HepG2 (cell line): Measurements from ENCODE around the gene ZNF747. TPM values are rescaled to one million over a fixed set of nuclear protein-coding genes. Genes with fewer than 3 reads are reported as not detected.
A peak's percentile ranks its signal among the peaks of the same experiment; 100 is the strongest.

Source experiments
- ASH2L ChIP-seq: fragments of 300-600, 200-600 bp; sonication (generic); IDR thresholded peaks from 2 replicates; pipeline ENCODE4 v1.7.0; 2017; ENCODE audit warnings: low read depth, mild to moderate bottlenecking, moderate library complexity, mixed read lengths, low read length; ENCODE audit not compliant: insufficient read length
- CSRNP1 ChIP-seq: sonication (generic); formaldehyde crosslinking; IDR thresholded peaks from 2 replicates; pipeline ENCODE4 v1.8.1; 2023; ENCODE audit warnings: mild to moderate bottlenecking, missing genetic modification reagents
- FUBP1 ChIP-seq: sonication (generic); formaldehyde crosslinking; IDR thresholded peaks from 2 replicates; pipeline ENCODE4 v1.5.1; 2020; ENCODE audit warnings: missing genetic modification reagents, mild to moderate bottlenecking, borderline replicate concordance
- HDAC2 ChIP-seq: sonication (generic); formaldehyde crosslinking; IDR thresholded peaks from 2 replicates; pipeline ENCODE4 v1.4.0; 2020; ENCODE audit warnings: missing genetic modification reagents
- HDAC6 ChIP-seq: fragments of 200-600 bp; sonication (generic); IDR thresholded peaks from 2 replicates; pipeline ENCODE4 v1.7.0; 2017; ENCODE audit warnings: mild to moderate bottlenecking, antibody characterized with exemption, low read length, low read depth
- HMGA1 ChIP-seq: sonication (generic); formaldehyde crosslinking; conservative IDR thresholded peaks from 2 replicates; pipeline ENCODE4 v1.4.0; 2020; ENCODE audit warnings: missing genetic modification reagents
- MED8 ChIP-seq: sonication (generic); formaldehyde crosslinking; IDR thresholded peaks from 2 replicates; pipeline ENCODE4 v1.8.1; 2023; ENCODE audit warnings: mild to moderate bottlenecking, missing genetic modification reagents; ENCODE audit not compliant: insufficient replicate concordance
- RELA ChIP-seq: sonication (generic); formaldehyde crosslinking; IDR thresholded peaks from 2 replicates; pipeline ENCODE4 v1.4.0; 2020; ENCODE audit warnings: missing genetic modification reagents
- RERE ChIP-seq: IDR thresholded peaks from 2 replicates; pipeline ENCODE4 v1.6.1; 2016; ENCODE audit warnings: low read depth, missing genetic modification reagents, missing compliant biosample characterization
- RORA ChIP-seq: sonication (generic); formaldehyde crosslinking; IDR thresholded peaks from 2 replicates; pipeline ENCODE4 v1.5.0; 2020; ENCODE audit warnings: mild to moderate bottlenecking, missing genetic modification reagents, moderate library complexity
- SP4 ChIP-seq: sonication (generic); formaldehyde crosslinking; IDR thresholded peaks from 2 replicates; pipeline ENCODE4 v1.8.1; 2023; ENCODE audit warnings: mild to moderate bottlenecking, missing genetic modification reagents
- ZNF12 ChIP-seq: sonication (generic); formaldehyde crosslinking; IDR thresholded peaks from 2 replicates; pipeline ENCODE4 v1.5.0; 2020; ENCODE audit warnings: missing genetic modification reagents
- ZNF17 ChIP-seq: sonication (generic); formaldehyde crosslinking; IDR thresholded peaks from 2 replicates; pipeline ENCODE4 v1.5.0; 2020; ENCODE audit warnings: mild to moderate bottlenecking, missing genetic modification reagents
- ZNF256 ChIP-seq: sonication (generic); formaldehyde crosslinking; conservative IDR thresholded peaks from 2 replicates; pipeline ENCODE4 v1.4.0; 2020; ENCODE audit warnings: missing genetic modification reagents
- ZNF260 ChIP-seq: sonication (generic); formaldehyde crosslinking; IDR thresholded peaks from 2 replicates; pipeline ENCODE4 v1.4.0; 2020; ENCODE audit warnings: missing genetic modification reagents, low read depth, mild to moderate bottlenecking, borderline replicate concordance
- ZNF350 ChIP-seq: sonication (generic); formaldehyde crosslinking; IDR thresholded peaks from 2 replicates; pipeline ENCODE4 v1.4.0; 2020; ENCODE audit warnings: mild to moderate bottlenecking, low read depth, missing genetic modification reagents, borderline replicate concordance
- ZNF354B ChIP-seq: sonication (generic); formaldehyde crosslinking; IDR thresholded peaks from 2 replicates; pipeline ENCODE4 v1.8.0; 2022; ENCODE audit warnings: mild to moderate bottlenecking, missing genetic modification reagents
- ZNF44 ChIP-seq: sonication (generic); formaldehyde crosslinking; IDR thresholded peaks from 2 replicates; pipeline ENCODE4 v1.5.1; 2020; ENCODE audit warnings: mild to moderate bottlenecking, missing genetic modification reagents
- ZNF543 ChIP-seq: sonication (generic); formaldehyde crosslinking; IDR thresholded peaks from 2 replicates; pipeline ENCODE4 v1.4.0; 2020; ENCODE audit warnings: mild to moderate bottlenecking, missing genetic modification reagents
- ZNF567 ChIP-seq: sonication (generic); formaldehyde crosslinking; IDR thresholded peaks from 2 replicates; pipeline ENCODE4 v1.8.1; 2023; ENCODE audit warnings: mild to moderate bottlenecking, missing genetic modification reagents, borderline replicate concordance
- ZNF614 ChIP-seq: IDR thresholded peaks from 2 replicates; pipeline ENCODE4 v1.6.1; 2018; ENCODE audit warnings: missing biosample characterization, missing genetic modification reagents, inconsistent platforms, borderline replicate concordance
- polyA plus RNA-seq, 8 experiments: library from polyadenylated mRNA; depleted of rRNA in 3 of 8; stranded (reverse) in 7 of 8; unstranded in 1 of 8; fragments of >200 nt; fragmentation: Illumina TruSeq in 4 of 8; extraction: Trizol in 4 of 8; gene quantifications; 2 replicates each; pipeline versions ENCODE4 v1.2.1 to v1.2.3, GENCODE V29; 2011 to 2016; ENCODE audit warnings: low read depth in 4 of 8, missing spikeins in 1 of 8, mixed read lengths in 1 of 8; ENCODE audit not compliant: insufficient read depth in 1 of 8
- total RNA-seq, 5 experiments: library from RNA; depleted of rRNA; stranded (reverse); fragments of >200 nt; fragmentation: Illumina TruSeq; extraction: Trizol; gene quantifications; 2 replicates each; pipeline ENCODE4 v1.2.3, GENCODE V29; 2016; ENCODE audit warnings: low read depth in 1 of 5

Gene ZNF747
- total and polyA plus RNA-seq, 2 of the 13 experiments (the other 11 are each of a cell fraction or from before 2014, with no cell fraction given) = 7.2 to 10.2 TPM

GRCh38 chr16:30526823-30527634 is 7.6 kb downstream of the ZNF747 start (continued):
- peak; percentile 81; the same call in 1 of the 2 replicates for TF ChIP-seq CSRNP1 (CRISPR knock-in tag)
- no peak for TF ChIP-seq RELA (CRISPR knock-in tag)
- TF ChIP-seq HDAC2 = peak; percentile 16; the same call in 1 of the 2 replicates
- TF ChIP-seq RORA (CRISPR knock-in tag) = no peak
- TF ChIP-seq ZNF614 = no peak
- TF ChIP-seq HMGA1 = no peak
- TF ChIP-seq SP4 = peak; percentile 34; the same call in 1 of the 2 replicates
- TF ChIP-seq MED8 = no peak
- TF ChIP-seq ASH2L = peak; percentile 86
- TF ChIP-seq ZNF256 (CRISPR knock-in tag) = no peak
- TF ChIP-seq ZNF567 = 0 out of 2 replicates have a peak, but pooled peaks have one; percentile 45
- TF ChIP-seq RERE (CRISPR knock-in tag) = no peak; the same call in 1 of the 2 replicates
- TF ChIP-seq HDAC6 = no peak
- TF ChIP-seq FUBP1 = no peak
- TF ChIP-seq ZNF44 (CRISPR knock-in tag) = no peak
- peak; percentile 45; the same call in 1 of the 2 replicates for TF ChIP-seq ZNF12 (CRISPR knock-in tag)
- 0 out of 2 replicates have a peak, but pooled peaks have one; percentile 51 for TF ChIP-seq ZNF543
- peak; percentile 85 for TF ChIP-seq ZNF350 (CRISPR knock-in tag)
- TF ChIP-seq ZNF260 (CRISPR knock-in tag) = no peak
- TF ChIP-seq ZNF17 (CRISPR knock-in tag) = no peak
- no peak for TF ChIP-seq ZNF354B (CRISPR knock-in tag)
